ENCODE data around the gene ZNF512.

ZNF512 gene

GRCh38 chr2:27613985-27614384 lies 31.1 kb downstream of the ZNF512 start:
- TF ChIP-seq REST (IDR thresholded peaks at IDR 0.05; ENCODE audit: insufficient read depth in 1 of 2, low read depth in 2 of 2, low read length in 2 of 2) (no peak), TAF1 (IDR thresholded peaks at IDR 0.05; ENCODE audit: borderline replicate concordance, insufficient read depth, low read length) (no peak), POLR2AphosphoS5 (IDR thresholded peaks at IDR 0.05; ENCODE audit: low read depth, low read length) (no peak), FOXP2 (optimal IDR thresholded peaks at IDR 0.05; ENCODE audit: borderline replicate concordance, extremely low read depth, extremely low read length, insufficient read depth) (no peak), SIN3A (IDR thresholded peaks at IDR 0.05; ENCODE audit: borderline replicate concordance, insufficient read depth, low read length) (no peak)

- TF ChIP-seq POLR2AphosphoS5 (IDR thresholded peaks at IDR 0.05; ENCODE audit: low read depth, low read length), result no peak
- TF ChIP-seq REST (IDR thresholded peaks at IDR 0.05; ENCODE audit: insufficient read depth in 1 of 2, low read depth in 2 of 2, low read length in 2 of 2), result no peak
- TF ChIP-seq FOXP2 (optimal IDR thresholded peaks at IDR 0.05; ENCODE audit: borderline replicate concordance, extremely low read depth, extremely low read length, insufficient read depth), result no peak
- TF ChIP-seq TAF1 (IDR thresholded peaks at IDR 0.05; ENCODE audit: borderline replicate concordance, insufficient read depth, low read length), result no peak
- TF ChIP-seq SIN3A (IDR thresholded peaks at IDR 0.05; ENCODE audit: borderline replicate concordance, insufficient read depth, low read length), result no peak
Observed at GRCh38 chr2:27615316-27615715, 32.5 kb downstream of the ZNF512 start.

GRCh38 chr2:27621524-27621923 lies 38.7 kb downstream of the ZNF512 start:
- no peak for TF ChIP-seq REST (IDR thresholded peaks at IDR 0.05; ENCODE audit: insufficient read depth in 1 of 2, low read depth in 2 of 2, low read length in 2 of 2)
- no peak for TF ChIP-seq POLR2AphosphoS5 (IDR thresholded peaks at IDR 0.05; ENCODE audit: low read depth, low read length)
- TF ChIP-seq TAF1 (IDR thresholded peaks at IDR 0.05; ENCODE audit: borderline replicate concordance, insufficient read depth, low read length), result no peak
- TF ChIP-seq SIN3A (IDR thresholded peaks at IDR 0.05; ENCODE audit: borderline replicate concordance, insufficient read depth, low read length), result no peak
- no peak for TF ChIP-seq FOXP2 (optimal IDR thresholded peaks at IDR 0.05; ENCODE audit: borderline replicate concordance, extremely low read depth, extremely low read length, insufficient read depth)

- TF ChIP-seq REST (IDR thresholded peaks at IDR 0.05; ENCODE audit: insufficient read depth in 1 of 2, low read depth in 2 of 2, low read length in 2 of 2) (no peak), TAF1 (IDR thresholded peaks at IDR 0.05; ENCODE audit: borderline replicate concordance, insufficient read depth, low read length) (no peak), POLR2AphosphoS5 (IDR thresholded peaks at IDR 0.05; ENCODE audit: low read depth, low read length) (no peak)
Observed at GRCh38 chr2:27622921-27623384, 40.1 kb downstream of the ZNF512 start.

GRCh38 chr2:27624943-27625342 lies 42.1 kb downstream of the ZNF512 start:
- no peak for TF ChIP-seq FOXP2 (optimal IDR thresholded peaks at IDR 0.05; ENCODE audit: borderline replicate concordance, extremely low read depth, extremely low read length, insufficient read depth)
- no peak for TF ChIP-seq TAF1 (IDR thresholded peaks at IDR 0.05; ENCODE audit: borderline replicate concordance, insufficient read depth, low read length)
- no peak for TF ChIP-seq REST (IDR thresholded peaks at IDR 0.05; ENCODE audit: insufficient read depth in 1 of 2, low read depth in 2 of 2, low read length in 2 of 2)
